ENCODE measurements around the gene DLG4. TPM values are rescaled to one million over a fixed set of nuclear protein-coding genes. Genes with fewer than 3 reads are reported as not detected.

DLG4 gene
- total RNA-seq, 1 donor from 2014 or later, result 46.1 TPM

DNA sequence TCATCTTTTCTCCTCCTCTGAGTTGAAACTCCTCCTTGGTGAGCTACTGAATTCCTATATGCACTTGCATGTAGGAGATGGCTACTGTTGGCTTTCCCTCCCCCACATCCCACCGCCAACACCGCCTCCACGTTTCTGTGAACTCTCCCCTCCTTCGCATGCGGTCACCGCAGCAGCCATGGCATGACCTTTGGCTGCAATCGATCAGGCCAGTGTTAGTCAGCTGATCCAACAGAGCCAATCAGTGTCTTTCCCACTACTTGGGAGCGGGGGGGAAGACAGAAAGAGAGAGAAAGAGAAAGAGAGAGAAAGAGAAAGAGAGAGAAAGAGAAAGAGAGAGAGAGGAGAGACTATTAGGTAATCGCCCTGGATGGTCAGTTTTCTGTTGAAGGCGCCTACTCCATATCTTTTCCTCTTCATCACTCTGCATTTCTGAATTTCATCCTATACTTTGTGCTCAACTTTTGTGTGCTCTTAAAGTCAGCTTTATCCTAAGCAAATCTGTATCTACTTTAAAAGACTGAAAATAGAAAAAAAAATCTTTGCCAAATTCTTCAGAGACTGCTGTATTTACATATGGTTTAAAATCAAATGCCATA is 63.2 kb downstream of the DLG4 start:
- no peaks in the 10 kb centered on the region for H3K9me3 Mint-ChIP-seq
- no peaks in the 10 kb centered on the region for H3K36me3 Mint-ChIP-seq
- H3K4me1 Mint-ChIP-seq (ENCODE audit: unreplicated experiment), result no peaks in the 10 kb centered on the region
- DNase-seq (ENCODE audit: extremely low spot score, unreplicated experiment), result no peak
- peaks cover 15% of the 10 kb centered on the region for H3K27me3 Mint-ChIP-seq
- H3K27ac Mint-ChIP-seq, result no peak overlapping the region
- TF ChIP-seq, protein P1, sequence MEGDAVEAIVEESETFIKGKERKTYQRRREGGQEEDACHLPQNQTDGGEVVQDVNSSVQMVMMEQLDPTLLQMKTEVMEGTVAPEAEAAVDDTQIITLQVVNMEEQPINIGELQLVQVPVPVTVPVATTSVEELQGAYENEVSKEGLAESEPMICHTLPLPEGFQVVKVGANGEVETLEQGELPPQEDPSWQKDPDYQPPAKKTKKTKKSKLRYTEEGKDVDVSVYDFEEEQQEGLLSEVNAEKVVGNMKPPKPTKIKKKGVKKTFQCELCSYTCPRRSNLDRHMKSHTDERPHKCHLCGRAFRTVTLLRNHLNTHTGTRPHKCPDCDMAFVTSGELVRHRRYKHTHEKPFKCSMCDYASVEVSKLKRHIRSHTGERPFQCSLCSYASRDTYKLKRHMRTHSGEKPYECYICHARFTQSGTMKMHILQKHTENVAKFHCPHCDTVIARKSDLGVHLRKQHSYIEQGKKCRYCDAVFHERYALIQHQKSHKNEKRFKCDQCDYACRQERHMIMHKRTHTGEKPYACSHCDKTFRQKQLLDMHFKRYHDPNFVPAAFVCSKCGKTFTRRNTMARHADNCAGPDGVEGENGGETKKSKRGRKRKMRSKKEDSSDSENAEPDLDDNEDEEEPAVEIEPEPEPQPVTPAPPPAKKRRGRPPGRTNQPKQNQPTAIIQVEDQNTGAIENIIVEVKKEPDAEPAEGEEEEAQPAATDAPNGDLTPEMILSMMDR (conservative IDR thresholded peaks at IDR 0.05), result no peak
- H3K4me3 Mint-ChIP-seq, result no peak overlapping the region

DNA sequence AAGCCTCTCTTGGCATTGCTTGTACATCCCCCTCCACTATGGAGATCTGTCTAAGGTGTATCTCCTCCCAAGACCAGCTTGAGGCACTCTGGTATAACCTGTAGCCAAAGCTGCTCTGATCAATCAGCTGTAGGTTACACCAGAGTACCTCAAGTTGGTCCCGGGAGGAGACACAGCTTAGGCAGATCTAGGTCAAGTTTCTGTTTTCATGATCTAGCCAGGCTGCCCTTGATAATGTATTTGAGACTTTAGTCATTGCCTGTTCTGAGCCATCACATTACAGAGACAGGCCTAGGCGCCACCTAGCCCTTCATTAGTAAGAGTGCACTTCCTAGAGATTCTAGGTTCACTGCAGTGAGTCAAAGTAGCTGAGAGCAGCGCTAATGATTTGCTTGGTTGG is 71.9 kb downstream of the DLG4 start:
- H3K4me3 Mint-ChIP-seq, result no peak overlapping the region
- no peaks in the 10 kb centered on the region for H3K27me3 Mint-ChIP-seq
- H3K9me3 Mint-ChIP-seq, result no peaks in the 10 kb centered on the region
- TF ChIP-seq, protein P1 (conservative IDR thresholded peaks at IDR 0.05), result no peak
- peak overlapping the region; percentile 59 for H3K27ac Mint-ChIP-seq
- DNase-seq (ENCODE audit: extremely low spot score, unreplicated experiment), result no peak
- peaks cover 16% of the 10 kb centered on the region for H3K4me1 Mint-ChIP-seq (ENCODE audit: unreplicated experiment)
- H3K36me3 Mint-ChIP-seq, result no peaks in the 10 kb centered on the region

DNA sequence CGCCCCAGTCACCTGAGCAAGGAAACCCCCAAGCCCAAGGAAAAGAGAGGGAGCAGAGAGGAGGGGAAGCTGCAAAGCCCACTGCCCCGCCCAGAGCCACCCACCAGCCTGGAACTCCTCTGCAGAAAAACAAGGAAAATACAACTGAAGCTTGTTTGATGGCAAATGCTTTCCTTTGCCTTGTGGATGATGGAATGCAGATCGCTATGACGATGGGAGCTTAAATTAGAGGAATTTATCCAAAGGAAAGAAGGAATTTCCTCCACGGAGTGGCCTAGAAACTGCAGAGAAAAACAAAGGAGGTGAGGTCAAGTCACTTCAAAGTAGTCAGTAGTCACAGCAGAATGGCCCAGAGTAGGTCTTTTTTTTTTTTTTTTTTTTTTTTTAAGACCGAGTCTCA is 73.5 kb downstream of the DLG4 start:
- TF ChIP-seq, protein P1 (conservative IDR thresholded peaks at IDR 0.05), result no peak
- Mint-ChIP-seq H3K4me3 (no peak overlapping the region), H3K9me3 (no peaks in the 10 kb centered on the region), H3K27me3 (peaks cover 6% of the 10 kb centered on the region), H3K27ac (peak overlapping the region; percentile 67), H3K4me1 (ENCODE audit: unreplicated experiment) (peaks cover 28% of the 10 kb centered on the region), H3K36me3 (no peaks in the 10 kb centered on the region)
- DNase-seq (ENCODE audit: extremely low spot score, unreplicated experiment), result no peak

GRCh38 chr17:7144213-7144612 is 75.4 kb downstream of the DLG4 start:
- no peak for DNase-seq (ENCODE audit: extremely low spot score, unreplicated experiment)
- Mint-ChIP-seq H3K36me3 (no peaks in the 10 kb centered on the region), H3K4me3 (peak overlapping the region; percentile 44), H3K27me3 (peaks cover 9% of the 10 kb centered on the region), H3K4me1 (ENCODE audit: unreplicated experiment) (peaks cover 34% of the 10 kb centered on the region), H3K9me3 (no peaks in the 10 kb centered on the region), H3K27ac (peak overlapping the region; percentile 85)
- TF ChIP-seq, protein P1 (conservative IDR thresholded peaks at IDR 0.05), result no peak

DNA sequence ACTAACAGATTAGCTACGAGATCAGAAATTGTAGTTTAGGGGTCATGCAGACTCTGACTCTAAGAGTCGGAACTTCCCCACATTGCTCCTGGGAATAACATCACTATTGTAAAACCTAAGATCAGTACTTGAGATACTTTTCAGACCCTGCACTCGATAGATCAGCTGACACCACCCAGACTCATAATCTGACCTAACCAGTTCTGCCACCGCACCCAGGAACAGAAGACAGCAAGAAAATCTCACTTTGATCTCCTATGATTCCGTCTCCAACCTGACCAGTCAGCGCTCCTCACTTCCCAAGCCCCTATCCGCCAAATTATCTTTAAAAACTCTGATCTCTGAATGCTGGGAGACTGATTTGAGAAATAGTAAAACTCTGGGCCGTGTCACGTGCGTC is 77.8 kb downstream of the DLG4 start:
- Mint-ChIP-seq H3K4me3 (peak overlapping the region; percentile 72), H3K36me3 (no peaks in the 10 kb centered on the region), H3K27ac (peak overlapping the region; percentile 99), H3K27me3 (peaks cover 9% of the 10 kb centered on the region), H3K9me3 (no peaks in the 10 kb centered on the region), H3K4me1 (ENCODE audit: unreplicated experiment) (peaks cover 34% of the 10 kb centered on the region)
- DNase-seq (ENCODE audit: extremely low spot score, unreplicated experiment), result no peak
- TF ChIP-seq, protein P1 (conservative IDR thresholded peaks at IDR 0.05), result no peak

All from type B pancreatic cell (in vitro differentiated cells).